Measurements from ENCODE around the gene CARD11.

Gene CARD11

GRCh38 chr7:2993868-2994267 is 49.8 kb downstream of the CARD11 start:
- DNase-seq = no peak
- TF ChIP-seq GATA1 (IDR thresholded peaks at IDR 0.05; ENCODE audit: low read depth, low read length) (no peak), POLR2A (IDR thresholded peaks at IDR 0.05; ENCODE audit: low read length) (no peak)

DNA sequence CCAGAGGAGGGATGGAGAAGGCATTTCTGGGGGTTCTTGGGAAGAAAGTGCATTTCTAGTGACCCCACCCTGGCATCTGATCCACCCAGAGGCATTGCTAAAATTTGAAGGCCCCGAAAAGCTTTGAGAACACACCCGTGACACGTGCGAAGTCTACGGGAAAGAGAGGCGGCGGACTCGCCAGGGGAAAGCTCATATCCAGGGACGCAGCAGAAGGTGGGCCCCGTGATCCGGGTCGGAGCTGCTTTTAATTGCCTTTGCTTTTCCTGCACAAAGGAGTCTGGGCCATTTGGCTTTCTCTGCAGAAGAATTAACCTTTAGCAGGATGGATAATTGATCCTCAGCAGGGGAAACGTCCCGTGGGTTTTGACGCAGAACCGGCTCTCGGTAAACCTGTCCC is 50.3 kb downstream of the CARD11 start:
- TF ChIP-seq GATA1 (IDR thresholded peaks at IDR 0.05; ENCODE audit: low read depth, low read length) (no peak), POLR2A (IDR thresholded peaks at IDR 0.05; ENCODE audit: low read length) (no peak)
- no peak for DNase-seq

DNA sequence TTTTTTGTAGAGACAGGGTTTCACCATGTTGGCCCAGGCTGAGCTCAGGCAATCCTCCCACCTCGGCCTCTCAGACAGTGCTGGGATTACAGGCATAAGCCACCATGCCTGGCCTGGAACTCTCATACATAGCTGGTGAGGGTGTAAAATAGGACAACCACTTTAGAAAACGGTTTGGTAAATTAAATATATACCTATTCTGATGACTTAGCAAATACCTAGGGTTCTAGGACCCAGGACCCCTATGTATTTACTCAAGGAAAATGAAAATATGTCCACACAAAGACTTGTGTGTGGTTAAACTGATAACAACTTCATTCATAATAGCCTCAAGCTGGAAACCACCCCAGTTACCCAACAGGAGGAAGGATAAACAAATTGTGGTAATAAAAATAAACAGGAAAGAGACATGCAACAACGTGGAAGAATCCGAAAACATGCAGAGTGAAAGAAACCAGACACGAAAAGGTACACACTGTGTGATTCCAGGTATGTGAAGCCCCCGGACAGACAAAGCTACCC is 52.7 kb downstream of the CARD11 start:
- TF ChIP-seq POLR2A (IDR thresholded peaks at IDR 0.05; ENCODE audit: low read length) (no peak), GATA1 (IDR thresholded peaks at IDR 0.05; ENCODE audit: low read depth, low read length) (no peak)
- DNase-seq = no peak

- no peak for TF ChIP-seq GATA1 (IDR thresholded peaks at IDR 0.05; ENCODE audit: low read depth, low read length)
- TF ChIP-seq POLR2A (IDR thresholded peaks at IDR 0.05; ENCODE audit: low read length) = no peak
- no peak for DNase-seq
Measured at GRCh38 chr7:2986561-2986960, 57.1 kb downstream of the CARD11 start.

GRCh38 chr7:2985866-2986265 is 57.8 kb downstream of the CARD11 start:
- TF ChIP-seq POLR2A (IDR thresholded peaks at IDR 0.05; ENCODE audit: low read length) (no peak), GATA1 (IDR thresholded peaks at IDR 0.05; ENCODE audit: low read depth, low read length) (no peak)
- no peak for DNase-seq

GRCh38 chr7:2984091-2984490 is 59.6 kb downstream of the CARD11 start:
- no peak for DNase-seq
- TF ChIP-seq POLR2A (IDR thresholded peaks at IDR 0.05; ENCODE audit: low read length) (no peak), GATA1 (IDR thresholded peaks at IDR 0.05; ENCODE audit: low read depth, low read length) (no peak)

DNA sequence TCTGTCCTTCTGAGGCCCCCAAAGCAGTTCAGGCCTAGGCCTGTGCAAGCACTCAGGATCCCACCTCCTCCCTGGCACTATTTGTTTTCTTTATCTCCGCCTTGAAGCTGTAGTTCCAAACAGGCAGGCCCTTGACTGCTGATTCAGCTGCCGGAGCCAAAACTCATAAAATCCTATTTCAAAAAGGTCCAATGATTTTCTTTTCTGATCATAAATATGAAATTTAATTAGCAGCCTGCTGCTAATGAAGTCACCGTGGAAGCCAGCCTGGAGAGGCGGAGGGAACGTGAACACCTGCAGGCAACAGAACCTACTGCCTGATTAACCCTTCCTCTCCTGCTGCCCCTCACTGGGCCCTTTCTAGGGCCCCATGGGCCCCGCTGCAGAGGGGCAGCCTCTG is 60.1 kb downstream of the CARD11 start:
- TF ChIP-seq POLR2A (IDR thresholded peaks at IDR 0.05; ENCODE audit: low read length) = no peak
- TF ChIP-seq GATA1 (IDR thresholded peaks at IDR 0.05; ENCODE audit: low read depth, low read length) = no peak
- no peak for DNase-seq

GRCh38 chr7:2982831-2983230 is 60.8 kb downstream of the CARD11 start:
- DNase-seq = no peak
- TF ChIP-seq GATA1 (IDR thresholded peaks at IDR 0.05; ENCODE audit: low read depth, low read length) (no peak), POLR2A (IDR thresholded peaks at IDR 0.05; ENCODE audit: low read length) (no peak)

- no peak for DNase-seq
- TF ChIP-seq POLR2A (IDR thresholded peaks at IDR 0.05; ENCODE audit: low read length) = no peak
- no peak for TF ChIP-seq GATA1 (IDR thresholded peaks at IDR 0.05; ENCODE audit: low read depth, low read length)
Measured at GRCh38 chr7:2982401-2982800, 61.3 kb downstream of the CARD11 start.

DNA sequence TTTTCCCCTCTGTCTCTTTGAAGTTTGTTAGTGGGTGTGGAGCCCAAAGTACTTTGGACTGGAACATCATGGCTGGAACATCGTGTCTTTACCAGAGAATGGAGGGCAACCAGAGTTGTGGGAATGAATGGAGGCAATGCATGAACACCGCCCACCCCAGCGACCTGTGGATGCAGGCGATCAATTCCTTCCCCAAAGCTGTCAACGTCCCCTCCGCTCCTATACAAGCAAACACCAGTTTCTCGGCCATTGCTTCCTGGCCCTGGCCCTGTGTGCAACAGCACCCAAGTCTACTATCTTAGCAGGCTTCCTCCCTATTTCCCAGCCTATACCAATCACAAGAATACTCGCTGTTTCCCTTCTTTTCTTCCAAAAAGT is 62.6 kb downstream of the CARD11 start:
- DNase-seq = no peak
- TF ChIP-seq GATA1 (IDR thresholded peaks at IDR 0.05; ENCODE audit: low read depth, low read length) (no peak), POLR2A (IDR thresholded peaks at IDR 0.05; ENCODE audit: low read length) (no peak)

DNA sequence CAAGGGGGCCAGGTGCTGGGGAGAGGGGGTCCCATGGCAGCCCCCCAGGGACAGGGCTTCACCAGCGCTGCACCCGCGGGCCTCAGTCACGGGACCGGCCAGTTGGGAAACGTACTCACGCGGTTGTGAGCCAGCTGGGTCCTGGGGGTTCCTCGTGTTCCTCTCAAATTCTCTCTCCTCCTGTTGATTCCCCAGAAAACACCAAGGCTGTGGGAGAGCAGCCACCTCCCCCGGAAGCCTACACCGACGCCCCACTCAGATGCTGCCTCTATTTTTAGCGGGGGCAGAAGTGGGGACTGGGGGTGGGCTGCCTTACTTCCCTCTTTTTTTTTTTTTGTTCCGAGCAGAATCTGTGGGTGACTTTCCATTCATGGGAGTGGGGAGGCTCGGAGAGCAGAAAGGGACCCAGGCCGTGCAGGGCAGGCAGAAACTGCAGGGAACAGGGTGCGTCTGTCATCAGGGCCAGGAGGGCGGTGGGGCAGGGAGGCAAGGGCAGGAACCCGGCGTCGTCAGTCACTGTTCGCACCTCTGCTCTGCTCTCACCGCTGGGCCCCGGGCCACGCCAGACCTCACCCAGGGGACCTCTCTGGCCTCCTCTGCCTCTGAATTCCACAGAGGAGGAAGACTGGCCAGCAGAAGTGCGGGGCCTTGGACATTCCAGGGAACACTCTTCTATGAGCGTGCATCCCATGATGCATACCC is 63.1 kb downstream of the CARD11 start:
- TF ChIP-seq GATA1 (IDR thresholded peaks at IDR 0.05; ENCODE audit: low read depth, low read length) (no peak), POLR2A (IDR thresholded peaks at IDR 0.05; ENCODE audit: low read length) (no peak)
- DNase-seq = no peak

- TF ChIP-seq POLR2A (IDR thresholded peaks at IDR 0.05; ENCODE audit: low read length) = no peak
- no peak for TF ChIP-seq GATA1 (IDR thresholded peaks at IDR 0.05; ENCODE audit: low read depth, low read length)
- no peak for DNase-seq
Measured at GRCh38 chr7:2979951-2980350, 63.7 kb downstream of the CARD11 start.

- no peak for DNase-seq
- no peak for TF ChIP-seq POLR2A (IDR thresholded peaks at IDR 0.05; ENCODE audit: low read length)
- no peak for TF ChIP-seq GATA1 (IDR thresholded peaks at IDR 0.05; ENCODE audit: low read depth, low read length)
Measured at GRCh38 chr7:2979201-2979631, 64.5 kb downstream of the CARD11 start.

DNA sequence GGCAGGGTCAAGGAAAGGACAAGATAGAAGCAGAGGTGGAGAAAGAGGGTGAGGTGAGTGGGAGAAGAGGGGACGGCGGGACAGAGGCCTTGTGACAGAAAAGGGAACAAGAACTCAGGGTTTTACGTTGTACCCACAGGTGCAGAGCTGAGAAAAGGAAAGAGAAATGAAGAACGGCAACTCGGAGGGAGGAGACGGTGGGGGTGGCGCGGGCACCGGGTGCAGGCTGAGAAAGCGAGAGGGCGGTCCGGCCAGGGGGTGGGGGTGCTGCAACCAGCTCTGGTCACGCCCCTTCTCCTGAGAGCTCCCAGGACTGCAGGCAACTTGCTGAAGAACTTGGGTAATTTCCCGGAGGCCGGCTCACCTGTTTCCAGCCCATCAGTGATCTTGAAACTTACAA is 65.3 kb downstream of the CARD11 start:
- peak in 1 of 2 experiments; percentile 8 for DNase-seq
- TF ChIP-seq GATA1 (IDR thresholded peaks at IDR 0.05; ENCODE audit: low read depth, low read length) = no peak
- no peak for TF ChIP-seq POLR2A (IDR thresholded peaks at IDR 0.05; ENCODE audit: low read length)

DNA sequence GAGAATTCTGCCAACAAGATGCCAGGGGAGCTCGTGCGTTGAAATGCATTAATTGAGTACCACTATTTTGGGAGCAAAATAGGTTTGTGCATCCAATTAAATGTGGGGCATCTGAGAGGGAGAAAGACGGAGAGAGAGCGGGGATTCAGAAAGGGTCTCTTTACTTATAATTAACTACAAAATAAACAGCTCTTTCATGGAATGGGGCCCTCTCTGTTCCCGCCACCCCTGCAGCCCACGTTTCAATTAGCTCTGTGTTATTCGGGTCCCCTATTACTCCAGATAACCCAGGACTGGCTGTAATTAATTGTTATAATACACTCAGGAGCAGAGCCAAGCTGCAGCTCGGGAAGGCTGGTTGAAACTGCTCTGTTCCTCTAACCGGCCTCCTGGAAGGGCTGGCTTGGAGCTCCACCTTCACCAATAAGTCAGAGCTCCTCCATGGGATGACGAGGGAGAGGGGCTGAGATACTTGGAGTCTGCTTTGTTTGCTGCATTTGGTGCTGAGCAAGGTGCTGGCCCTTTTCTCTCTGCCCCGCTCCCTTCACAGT is 67.8 kb downstream of the CARD11 start:
- TF ChIP-seq POLR2A (IDR thresholded peaks at IDR 0.05; ENCODE audit: low read length) (no peak), GATA1 (IDR thresholded peaks at IDR 0.05; ENCODE audit: low read depth, low read length) (no peak)
- no peak for DNase-seq
